Fibroblast of villous mesenchyme (primary cell): ENCODE data around the gene ZNF536. TPM values are rescaled to one million over a fixed set of nuclear protein-coding genes. Genes with fewer than 3 reads are reported as not detected.

Source experiments
- DNase-seq: peaks from one replicate; pipeline ENCODE4 v3.0.0-alpha.2; 2010; ENCODE audit warnings: low read depth
- H3K4me3 ChIP-seq: 2 replicates; pipeline ENCODE4 v1.5.1; 2011; ENCODE audit warnings: low read depth, mild to moderate bottlenecking, low read length
- CTCF ChIP-seq: IDR thresholded peaks from 2 replicates; pipeline ENCODE4 v1.5.1; 2012; ENCODE audit warnings: low read depth, mild to moderate bottlenecking, low read length; ENCODE audit not compliant: insufficient read depth
- total RNA-seq: library from RNA; depleted of rRNA; stranded (reverse); fragments of >200 nt; gene quantifications from 2 replicates; pipeline ENCODE4 v1.2.3, GENCODE V29; 2012

ZNF536 gene
- total RNA-seq, 1 donor: not detected

DNA sequence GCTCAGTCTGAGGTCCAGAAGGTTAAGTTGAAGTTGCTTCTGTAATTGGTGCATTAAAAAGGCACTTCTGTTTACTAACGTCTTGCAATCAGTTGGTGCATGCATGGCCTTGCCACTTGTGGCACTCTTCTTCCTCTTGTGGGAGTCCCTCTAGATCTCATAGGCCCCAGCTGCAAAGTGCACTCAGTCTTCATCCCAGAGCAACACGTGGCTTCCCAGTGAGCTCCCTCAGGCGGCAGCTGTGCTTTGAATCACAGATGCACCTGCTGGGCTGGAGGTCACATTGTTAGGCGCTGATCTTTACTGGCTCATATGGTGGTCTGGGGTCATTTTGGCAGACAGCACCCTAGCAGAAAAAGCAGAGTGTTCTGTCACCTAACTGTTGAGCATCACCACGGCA is 215.7 kb downstream of the ZNF536 start:
- no peak overlapping the region for H3K4me3 ChIP-seq
- DNase-seq: no peak
- TF ChIP-seq CTCF: no peak

GRCh38 chr19:30590596-30591229 is 218.5 kb downstream of the ZNF536 start:
- no peak for DNase-seq
- no peak overlapping the region for H3K4me3 ChIP-seq
- no peak for TF ChIP-seq CTCF

DNA sequence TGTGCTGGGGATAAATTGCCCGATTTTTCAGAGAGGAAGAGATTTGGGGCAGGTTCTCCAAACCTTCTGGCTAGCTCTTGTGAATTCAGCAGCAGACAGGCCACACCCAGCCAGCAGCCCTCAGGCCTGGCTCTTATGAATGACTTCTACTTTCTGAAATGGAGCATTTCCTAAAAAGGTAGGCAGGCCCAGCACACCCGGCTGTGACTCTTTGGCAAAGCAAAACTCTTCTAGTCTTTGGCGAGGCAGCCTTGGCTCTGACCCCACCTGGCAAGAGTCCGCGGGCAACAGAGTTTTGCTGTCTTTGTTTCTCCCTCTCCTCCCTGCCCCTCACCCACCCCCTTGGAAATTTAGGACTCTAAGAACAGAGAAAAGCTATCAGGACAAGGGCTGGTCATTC is 221.2 kb downstream of the ZNF536 start:
- no peak for TF ChIP-seq CTCF
- DNase-seq: no peak
- H3K4me3 ChIP-seq: no peak overlapping the region

DNA sequence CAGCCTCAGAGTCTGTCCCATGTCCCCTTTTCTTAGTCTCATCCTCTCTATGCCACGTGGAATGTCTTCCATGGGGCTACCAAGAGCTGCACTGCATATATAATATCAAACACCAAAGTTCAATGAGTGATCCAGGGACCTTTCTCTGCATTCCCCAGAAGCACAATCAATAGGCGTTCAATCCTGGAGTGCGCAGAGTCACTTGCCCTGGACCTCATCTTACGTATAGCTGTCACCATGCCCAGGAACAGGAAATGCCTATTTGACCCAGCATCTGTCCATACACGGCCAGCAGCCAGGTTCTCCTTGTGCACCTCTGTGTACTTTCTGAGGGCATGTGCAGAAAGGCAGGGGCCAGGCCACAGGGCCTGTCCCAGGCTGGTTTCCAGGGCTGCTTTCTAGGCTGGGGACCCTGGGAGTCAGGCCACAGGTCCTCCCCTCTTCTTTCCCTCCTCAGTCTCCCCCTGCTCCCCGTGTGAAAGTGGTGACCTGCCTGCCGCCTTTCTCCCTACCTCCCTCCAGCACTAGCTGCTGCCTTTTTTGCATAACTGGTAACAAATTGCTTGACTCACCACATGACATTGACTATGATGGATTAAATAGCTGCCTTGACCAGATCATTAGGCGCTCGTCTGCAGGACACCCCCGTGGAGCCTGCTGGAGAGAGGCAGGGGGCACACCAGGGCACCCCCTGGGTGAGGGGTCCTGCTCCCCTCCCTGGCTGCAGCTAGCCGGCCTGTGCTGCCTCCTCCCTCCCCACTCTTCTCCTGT is 222.0 kb downstream of the ZNF536 start:
- DNase-seq: no peak
- no peak overlapping the region for H3K4me3 ChIP-seq
- TF ChIP-seq CTCF: no peak

DNA sequence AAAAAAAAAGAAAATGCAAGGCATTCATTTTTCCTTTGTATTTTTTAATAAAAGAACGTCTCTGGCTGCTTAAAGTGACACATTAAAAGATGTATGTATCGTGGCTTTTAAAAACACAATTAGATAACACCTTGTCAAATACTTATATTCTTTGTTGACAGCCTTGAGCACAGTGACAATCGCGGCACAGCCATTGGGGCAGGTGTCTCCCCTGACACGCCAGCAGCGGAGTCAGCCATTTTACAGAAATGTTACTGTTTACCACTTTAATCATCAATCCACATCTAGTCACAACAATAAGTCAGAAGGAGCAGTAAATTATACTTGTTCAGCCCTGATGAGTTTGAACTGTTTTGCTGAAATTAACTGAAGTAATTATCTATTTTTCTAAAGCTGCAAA is 224.1 kb downstream of the ZNF536 start:
- no peak for DNase-seq
- TF ChIP-seq CTCF: no peak

GRCh38 chr19:30596813-30597399 is 224.7 kb downstream of the ZNF536 start:
- no peak for DNase-seq
- no peak overlapping the region for H3K4me3 ChIP-seq

More for the DNA sequence above, 224.1 kb downstream of the ZNF536 start:
- no peak overlapping the region for H3K4me3 ChIP-seq

More at GRCh38 chr19:30596813-30597399, 224.7 kb downstream of the ZNF536 start:
- TF ChIP-seq CTCF: no peak
